ENCODE data around the gene TRPM4. TPM values are rescaled to one million over a fixed set of nuclear protein-coding genes. Genes with fewer than 3 reads are reported as not detected.
"Not testable (repeated sequence)": the region's sequence is repeated elsewhere in the genome, so short reads cannot be mapped to it uniquely, and the experiment has no call there.

The TRPM4 gene
- total and polyA plus RNA-seq, 2 experiments from 2014 or later, result 7.0 to 20.5 TPM

DNA sequence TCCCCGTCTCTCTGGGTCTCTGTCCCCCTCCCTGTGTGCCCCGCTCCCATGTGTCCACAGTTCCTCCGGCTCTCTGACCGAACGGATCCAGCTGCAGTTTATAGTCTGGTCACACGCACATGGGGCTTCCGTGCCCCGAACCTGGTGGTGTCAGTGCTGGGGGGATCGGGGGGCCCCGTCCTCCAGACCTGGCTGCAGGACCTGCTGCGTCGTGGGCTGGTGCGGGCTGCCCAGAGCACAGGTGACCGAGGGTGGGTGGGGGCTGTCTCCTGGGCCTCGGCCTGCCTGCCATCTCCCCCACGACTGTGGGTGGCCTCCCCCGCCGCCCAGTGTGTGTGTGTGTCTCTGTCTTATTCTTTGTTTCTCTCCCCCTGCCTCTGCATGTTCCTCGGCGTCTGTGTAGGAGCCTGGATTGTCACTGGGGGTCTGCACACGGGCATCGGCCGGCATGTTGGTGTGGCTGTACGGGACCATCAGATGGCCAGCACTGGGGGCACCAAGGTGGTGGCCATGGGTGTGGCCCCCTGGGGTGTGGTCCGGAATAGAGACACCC is 10.3 kb downstream of the TRPM4 start:
- Histone ChIP-seq H3K9me2 (replicated peaks; ENCODE audit: insufficient read depth) (no peaks in the 10 kb centered on the region), H3K79me2 (no peaks in the 10 kb centered on the region), H3K27me3 (peaks cover 3% of the 10 kb centered on the region), H3K27ac (no peak overlapping the region), H3K9me3 (ENCODE audit: low read depth) (no peaks in the 10 kb centered on the region), H4K20me1 (ENCODE audit: insufficient read depth, poor library complexity, severe bottlenecking) (no peaks in the 10 kb centered on the region), H3K36me3 (replicated peaks; ENCODE audit: insufficient read depth, low read depth) (no peaks in the 10 kb centered on the region), H3K4me2 (no peak overlapping the region), H3K4me1 (ENCODE audit: insufficient read depth) (no peaks in the 10 kb centered on the region), H2AFZ (no peak overlapping the region), H3K4me3 (no peak overlapping the region)
- WGBS (ENCODE audit: low lambda C conversion rate, missing lambda C conversion rate), result 91% methylated on average over 25 of the region's 25 CpGs
- no peak for TF ChIP-seq EZH2phosphoT487 (IDR thresholded peaks at IDR 0.05; ENCODE audit: low read depth, severe bottlenecking, unreplicated experiment)
- TF ChIP-seq EZH2 (IDR thresholded peaks at IDR 0.05; ENCODE audit: borderline replicate concordance), result no peak
- TF ChIP-seq CTCF (IDR thresholded peaks at IDR 0.05; ENCODE audit: poor library complexity), result no peak
- no peak for DNase-seq (ENCODE audit: low spot score)

DNA sequence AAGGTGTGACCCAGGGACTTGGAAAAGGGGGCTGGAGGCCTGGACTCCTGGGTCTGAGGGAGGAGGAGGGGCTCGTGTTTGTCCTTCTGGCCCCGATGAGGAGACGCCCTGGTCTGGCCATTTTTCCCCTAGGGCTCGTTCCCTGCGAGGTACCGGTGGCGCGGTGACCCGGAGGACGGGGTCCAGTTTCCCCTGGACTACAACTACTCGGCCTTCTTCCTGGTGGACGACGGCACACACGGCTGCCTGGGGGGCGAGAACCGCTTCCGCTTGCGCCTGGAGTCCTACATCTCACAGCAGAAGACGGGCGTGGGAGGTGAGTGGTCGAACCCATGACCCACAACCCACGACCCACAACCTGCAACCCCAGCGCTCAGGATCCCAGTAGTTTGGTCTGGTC is 10.8 kb downstream of the TRPM4 start:
- no peaks in the 10 kb centered on the region for H3K9me3 ChIP-seq (ENCODE audit: low read depth)
- no peaks in the 10 kb centered on the region for H3K4me1 ChIP-seq (ENCODE audit: insufficient read depth)
- no peaks in the 10 kb centered on the region for H3K36me3 ChIP-seq (replicated peaks; ENCODE audit: insufficient read depth, low read depth)
- H3K4me2 ChIP-seq, result no peak overlapping the region
- H3K27me3 ChIP-seq, result peaks cover 3% of the 10 kb centered on the region
- H3K9me2 ChIP-seq (replicated peaks; ENCODE audit: insufficient read depth), result no peaks in the 10 kb centered on the region
- H4K20me1 ChIP-seq (ENCODE audit: insufficient read depth, poor library complexity, severe bottlenecking), result no peaks in the 10 kb centered on the region
- no peaks in the 10 kb centered on the region for H3K79me2 ChIP-seq
- H2AFZ ChIP-seq, result no peak overlapping the region
- no peak for DNase-seq (ENCODE audit: low spot score)
- 99% methylated on average over 18 of the region's 23 CpGs for WGBS (ENCODE audit: low lambda C conversion rate, missing lambda C conversion rate)
- H3K4me3 ChIP-seq, result no peak overlapping the region
- TF ChIP-seq CTCF (IDR thresholded peaks at IDR 0.05; ENCODE audit: poor library complexity) (no peak), EZH2 (IDR thresholded peaks at IDR 0.05; ENCODE audit: borderline replicate concordance) (no peak)
- no peak overlapping the region for H3K27ac ChIP-seq

DNA sequence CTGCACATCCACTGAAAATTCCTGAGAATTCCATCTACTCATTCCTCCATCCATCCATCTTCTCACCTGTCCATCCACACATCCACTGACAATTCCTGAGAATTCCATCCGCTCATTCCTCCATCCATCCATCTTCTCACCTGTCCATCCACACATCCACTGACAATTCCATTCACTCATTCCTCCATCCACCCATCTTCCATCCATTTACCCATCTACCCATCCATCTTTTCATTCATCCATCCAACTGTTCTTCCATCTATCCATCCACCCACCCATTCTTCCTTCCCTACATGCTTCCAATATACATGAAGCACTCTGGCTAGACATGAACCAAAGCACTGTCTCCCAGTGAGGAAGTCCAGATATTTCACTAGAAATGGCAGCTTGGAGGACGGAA is 15.6 kb downstream of the TRPM4 start:
- WGBS (ENCODE audit: low lambda C conversion rate, missing lambda C conversion rate), result 98% methylated on average over 2 of the region's 2 CpGs
- H3K4me2 ChIP-seq, result no peak overlapping the region
- H3K27ac ChIP-seq, result no peak overlapping the region
- H3K9me3 ChIP-seq (ENCODE audit: low read depth), result no peaks in the 10 kb centered on the region
- no peaks in the 10 kb centered on the region for H4K20me1 ChIP-seq (ENCODE audit: insufficient read depth, poor library complexity, severe bottlenecking)
- H3K27me3 ChIP-seq, result no peaks in the 10 kb centered on the region
- TF ChIP-seq EZH2 (IDR thresholded peaks at IDR 0.05; ENCODE audit: borderline replicate concordance) (no peak), CTCF (IDR thresholded peaks at IDR 0.05; ENCODE audit: poor library complexity) (no peak), EZH2phosphoT487 (IDR thresholded peaks at IDR 0.05; ENCODE audit: low read depth, severe bottlenecking, unreplicated experiment) (no peak)
- DNase-seq (ENCODE audit: low spot score), result no peak
- no peaks in the 10 kb centered on the region for H3K36me3 ChIP-seq (replicated peaks; ENCODE audit: insufficient read depth, low read depth)
- no peak overlapping the region for H2AFZ ChIP-seq
- no peak overlapping the region for H3K4me3 ChIP-seq
- no peaks in the 10 kb centered on the region for H3K9me2 ChIP-seq (replicated peaks; ENCODE audit: insufficient read depth)
- H3K79me2 ChIP-seq, result no peaks in the 10 kb centered on the region
- no peaks in the 10 kb centered on the region for H3K4me1 ChIP-seq (ENCODE audit: insufficient read depth)

- Histone ChIP-seq H3K27ac (no peak overlapping the region), H4K20me1 (ENCODE audit: insufficient read depth, poor library complexity, severe bottlenecking) (no peaks in the 10 kb centered on the region), H3K27me3 (no peaks in the 10 kb centered on the region), H3K4me1 (ENCODE audit: insufficient read depth) (no peaks in the 10 kb centered on the region), H3K36me3 (replicated peaks; ENCODE audit: insufficient read depth, low read depth) (no peaks in the 10 kb centered on the region), H3K79me2 (no peaks in the 10 kb centered on the region), H3K9me3 (ENCODE audit: low read depth) (no peaks in the 10 kb centered on the region), H3K9me2 (replicated peaks; ENCODE audit: insufficient read depth) (no peaks in the 10 kb centered on the region), H2AFZ (no peak overlapping the region), H3K4me2 (no peak overlapping the region), H3K4me3 (no peak overlapping the region)
- TF ChIP-seq CTCF (IDR thresholded peaks at IDR 0.05; ENCODE audit: poor library complexity) (no peak), EZH2 (IDR thresholded peaks at IDR 0.05; ENCODE audit: borderline replicate concordance) (no peak), EZH2phosphoT487 (IDR thresholded peaks at IDR 0.05; ENCODE audit: low read depth, severe bottlenecking, unreplicated experiment) (no peak)
- no peak for DNase-seq (ENCODE audit: low spot score)
- WGBS (ENCODE audit: low lambda C conversion rate, missing lambda C conversion rate), result 96% methylated on average over 4 of the region's 4 CpGs
Observed at GRCh38 chr19:49180659-49181058, 23.1 kb downstream of the TRPM4 start.

DNA sequence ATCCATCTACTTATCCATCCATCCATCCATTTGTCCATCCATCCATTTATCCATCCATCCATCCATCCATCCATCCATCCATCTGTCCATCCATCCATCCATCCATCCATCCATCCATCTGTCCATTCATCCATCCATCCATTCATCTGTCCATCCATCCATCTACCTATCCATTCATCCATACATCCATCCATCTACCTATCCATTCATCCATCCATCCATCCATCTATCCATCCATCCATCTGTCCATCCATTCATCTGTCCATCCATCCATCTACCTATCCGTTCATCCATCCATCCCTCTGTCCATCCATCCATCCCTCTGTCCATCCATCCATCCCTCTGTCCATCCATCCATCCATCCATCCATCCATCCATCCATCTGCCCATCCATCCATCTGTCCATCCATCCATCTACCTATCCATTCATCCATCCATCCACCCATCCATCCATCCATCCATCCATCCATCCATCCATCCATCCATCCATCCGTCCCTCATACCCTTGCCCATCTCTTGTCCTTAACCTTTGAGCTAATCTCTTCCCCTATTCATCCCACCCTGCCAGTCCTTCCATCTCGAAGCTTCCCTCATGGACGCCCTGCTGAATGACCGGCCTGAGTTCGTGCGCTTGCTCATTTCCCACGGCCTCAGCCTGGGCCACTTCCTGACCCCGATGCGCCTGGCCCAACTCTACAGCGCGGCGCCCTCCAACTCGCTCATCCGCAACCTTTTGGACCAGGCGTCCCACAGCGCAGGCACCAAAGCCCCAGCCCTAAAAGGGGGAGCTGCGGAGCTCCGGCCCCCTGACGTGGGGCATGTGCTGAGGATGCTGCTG is 24.6 kb downstream of the TRPM4 start:
- 97% methylated on average over 14 of the region's 20 CpGs for WGBS (ENCODE audit: low lambda C conversion rate, missing lambda C conversion rate)
- not testable (repeated sequence) for H3K9me2 ChIP-seq (replicated peaks; ENCODE audit: insufficient read depth); H3K36me3 ChIP-seq (replicated peaks; ENCODE audit: insufficient read depth, low read depth); H4K20me1 ChIP-seq (ENCODE audit: insufficient read depth, poor library complexity, severe bottlenecking); H3K27ac ChIP-seq; H3K27me3 ChIP-seq; H3K79me2 ChIP-seq; H3K4me2 ChIP-seq; DNase-seq (ENCODE audit: low spot score); H3K4me3 ChIP-seq; H3K9me3 ChIP-seq (ENCODE audit: low read depth); H3K4me1 ChIP-seq (ENCODE audit: insufficient read depth); H2AFZ ChIP-seq

Measured in hepatocyte (in vitro differentiated cells).